Right atrium auricular region (tissue), 2 donors: ENCODE results near the gene PTPN22. TPM values are rescaled to one million over a fixed set of nuclear protein-coding genes. Genes with fewer than 3 reads are reported as not detected.
A peak's percentile ranks its signal among the peaks of the same experiment; 100 is the strongest.

Experiments used
- DNase-seq: peaks from one replicate; pipeline ENCODE4 v3.0.0-alpha.2; 2019; ENCODE audit warnings: low spot score
- H3K27ac ChIP-seq, 2 donors: fragments of 200-600 bp; sonication (generic); 1 replicate in 1 of 2; 2 replicates in 1 of 2; pipeline ENCODE4 v1.5.1; 2016 to 2019
- H3K27me3 ChIP-seq, 2 donors: fragments of 200-600 bp; sonication (generic); one replicate each; pipeline versions ENCODE4 v1.5.1 to v1.6.0; 2017 to 2019
- H3K36me3 ChIP-seq: fragments of 200-600 bp; sonication (generic); one replicate; pipeline ENCODE4 v1.5.1; 2016
- H3K4me1 ChIP-seq, 2 donors: fragments of 200-600 bp; sonication (generic); one replicate each; pipeline versions ENCODE4 v1.5.1 to v1.6.0; 2017 to 2019
- H3K4me3 ChIP-seq, 2 donors: fragments of 200-600 bp; sonication (generic); 1 replicate in 1 of 2; 2 replicates in 1 of 2; pipeline ENCODE4 v1.5.1; 2017 to 2019; ENCODE audit warnings: mild to moderate bottlenecking in 1 of 2, moderate library complexity in 1 of 2
- H3K9me3 ChIP-seq, 2 donors: fragments of 200-600 bp; sonication (generic); one replicate each; pipeline ENCODE4 v1.5.1; 2019
- total RNA-seq, 2 donors: library from RNA; depleted of rRNA; stranded (reverse); fragments of >200 nt; gene quantifications; one replicate each; pipeline ENCODE4 v1.1.0, GENCODE V29; 2016
- TF ChIP-seq, protein P1 (sequence below), 2 donors: fragments of 200-600 bp; sonication (generic); IDR thresholded peaks; one replicate each; pipeline ENCODE4 v1.5.1; 2019; ENCODE audit warnings: antibody characterized with exemption in 2 of 2

PTPN22 gene
- total RNA-seq, 2 donors from 2014 or later = 0.33 to 2.0 TPM

DNA sequence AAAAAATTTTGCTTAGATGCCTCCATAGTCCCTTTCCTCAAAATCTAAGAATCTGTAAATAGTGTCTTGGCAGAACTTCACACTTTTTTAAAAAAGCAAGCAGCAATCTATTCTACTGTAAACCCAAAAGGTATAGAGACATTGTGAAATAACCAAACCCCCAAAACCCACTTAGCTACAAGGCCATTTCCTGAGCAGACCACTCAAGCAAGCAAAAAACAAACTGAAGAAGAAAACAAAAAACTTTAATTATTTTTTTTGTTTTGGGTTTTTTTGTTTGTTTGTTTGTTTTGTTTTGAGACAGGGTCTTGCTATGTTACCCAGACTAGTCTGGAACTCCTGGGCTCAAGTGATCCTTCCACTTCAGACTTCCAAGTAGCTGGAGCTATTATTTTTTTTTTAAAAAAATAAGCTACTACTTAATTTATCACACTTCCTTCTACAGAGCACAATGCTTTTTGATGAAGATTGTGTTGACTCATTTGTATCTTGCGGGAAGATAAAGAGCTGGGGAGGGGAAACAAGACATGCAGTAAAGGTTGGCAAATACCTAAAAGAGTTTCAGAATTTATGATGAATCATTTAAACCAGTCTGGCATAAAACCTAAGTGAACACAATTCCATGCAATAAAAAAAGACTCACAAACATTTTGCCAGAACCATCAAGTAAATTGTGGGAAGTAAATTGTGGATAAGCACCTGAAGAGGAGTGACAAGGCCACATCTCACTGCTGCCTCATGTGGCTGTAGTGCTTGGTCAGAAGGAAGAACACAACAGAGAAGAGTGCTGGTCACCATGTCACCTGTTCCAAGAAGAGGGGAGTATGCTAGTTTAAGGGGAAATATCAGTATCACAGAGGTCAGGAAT, 2.7 kb upstream of the PTPN22 start:
- Histone ChIP-seq H3K36me3 (no peaks in the 10 kb centered on the region), H3K27ac (no peak overlapping the region), H3K4me1 (no peaks in the 10 kb centered on the region), H3K9me3 (no peaks in the 10 kb centered on the region), H3K27me3 (no peaks in the 10 kb centered on the region), H3K4me3 (no peak overlapping the region)
- no peak for DNase-seq
- TF ChIP-seq, protein P1, sequence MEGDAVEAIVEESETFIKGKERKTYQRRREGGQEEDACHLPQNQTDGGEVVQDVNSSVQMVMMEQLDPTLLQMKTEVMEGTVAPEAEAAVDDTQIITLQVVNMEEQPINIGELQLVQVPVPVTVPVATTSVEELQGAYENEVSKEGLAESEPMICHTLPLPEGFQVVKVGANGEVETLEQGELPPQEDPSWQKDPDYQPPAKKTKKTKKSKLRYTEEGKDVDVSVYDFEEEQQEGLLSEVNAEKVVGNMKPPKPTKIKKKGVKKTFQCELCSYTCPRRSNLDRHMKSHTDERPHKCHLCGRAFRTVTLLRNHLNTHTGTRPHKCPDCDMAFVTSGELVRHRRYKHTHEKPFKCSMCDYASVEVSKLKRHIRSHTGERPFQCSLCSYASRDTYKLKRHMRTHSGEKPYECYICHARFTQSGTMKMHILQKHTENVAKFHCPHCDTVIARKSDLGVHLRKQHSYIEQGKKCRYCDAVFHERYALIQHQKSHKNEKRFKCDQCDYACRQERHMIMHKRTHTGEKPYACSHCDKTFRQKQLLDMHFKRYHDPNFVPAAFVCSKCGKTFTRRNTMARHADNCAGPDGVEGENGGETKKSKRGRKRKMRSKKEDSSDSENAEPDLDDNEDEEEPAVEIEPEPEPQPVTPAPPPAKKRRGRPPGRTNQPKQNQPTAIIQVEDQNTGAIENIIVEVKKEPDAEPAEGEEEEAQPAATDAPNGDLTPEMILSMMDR (IDR thresholded peaks at IDR 0.05) = no peak

DNA sequence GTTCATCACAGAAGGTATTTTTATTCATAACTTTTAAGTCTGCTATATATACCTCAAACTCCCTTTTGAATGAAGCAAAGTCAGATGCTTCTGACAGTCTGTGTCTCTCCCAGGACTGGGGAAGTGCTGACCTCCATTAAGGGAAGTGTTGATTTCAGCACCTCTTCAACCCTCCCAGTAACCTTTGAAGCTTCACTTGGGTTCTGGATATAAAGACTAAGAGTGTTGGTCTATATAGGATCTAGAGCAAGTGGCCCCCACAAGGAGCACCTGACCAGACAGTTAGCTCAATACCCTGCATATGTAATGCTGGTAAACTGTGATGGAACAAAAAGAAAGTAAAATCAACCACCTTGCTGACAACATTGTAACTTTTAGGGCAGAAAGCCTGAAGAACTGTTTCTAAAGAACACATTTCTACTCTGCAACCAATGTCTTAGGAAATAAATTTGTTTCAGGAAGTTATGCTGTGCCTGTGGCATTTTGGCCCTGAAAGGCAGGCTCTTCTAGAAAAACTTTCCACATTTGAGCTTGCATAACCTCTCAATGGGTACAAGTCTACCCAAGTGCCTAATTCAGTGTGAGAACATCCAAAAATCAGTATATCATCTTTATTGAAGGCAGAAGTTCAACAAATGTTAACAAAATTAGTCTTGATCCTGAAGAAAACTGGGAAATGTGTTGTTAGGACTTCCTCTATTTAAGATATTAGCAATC, 865 bp upstream of the PTPN22 start:
- peak overlapping the region; percentile 7 to 36 for H3K27ac ChIP-seq
- TF ChIP-seq, protein P1 (IDR thresholded peaks at IDR 0.05) = no peak

DNA sequence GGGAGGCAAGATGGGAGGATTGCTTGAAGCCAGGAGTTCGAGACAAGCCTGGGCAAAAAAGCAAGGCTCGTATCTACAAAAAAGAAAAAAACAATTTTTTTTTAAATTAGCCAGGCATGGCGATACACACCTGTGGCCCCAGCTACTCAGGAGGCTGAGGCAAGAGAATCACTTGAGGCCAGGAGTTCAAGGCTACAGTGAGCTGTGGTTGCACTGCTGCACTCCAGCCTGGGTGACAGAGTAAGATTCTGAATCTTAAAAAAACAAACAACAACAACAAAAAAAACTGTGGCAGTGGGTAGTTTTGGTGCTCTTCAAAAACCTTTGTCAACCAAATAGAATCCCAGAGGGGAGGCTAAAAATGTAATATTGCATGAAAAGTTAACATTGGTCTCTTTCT, 734 bp downstream of the PTPN22 start:
- Histone ChIP-seq H3K4me3 (no peak overlapping the region), H3K4me1 (no peaks in the 10 kb centered on the region), H3K27me3 (no peaks in the 10 kb centered on the region), H3K36me3 (no peaks in the 10 kb centered on the region), H3K27ac (no peak overlapping the region), H3K9me3 (no peaks in the 10 kb centered on the region)
- TF ChIP-seq, protein P1 (IDR thresholded peaks at IDR 0.05) = no peak
- no peak for DNase-seq

More for the DNA sequence above, 865 bp upstream of the PTPN22 start:
- Histone ChIP-seq H3K36me3 (no peaks in the 10 kb centered on the region), H3K27me3 (no peaks in the 10 kb centered on the region), H3K4me3 (no peak overlapping the region), H3K9me3 (no peaks in the 10 kb centered on the region), H3K4me1 (no peaks in the 10 kb centered on the region)
- no peak for DNase-seq

DNA sequence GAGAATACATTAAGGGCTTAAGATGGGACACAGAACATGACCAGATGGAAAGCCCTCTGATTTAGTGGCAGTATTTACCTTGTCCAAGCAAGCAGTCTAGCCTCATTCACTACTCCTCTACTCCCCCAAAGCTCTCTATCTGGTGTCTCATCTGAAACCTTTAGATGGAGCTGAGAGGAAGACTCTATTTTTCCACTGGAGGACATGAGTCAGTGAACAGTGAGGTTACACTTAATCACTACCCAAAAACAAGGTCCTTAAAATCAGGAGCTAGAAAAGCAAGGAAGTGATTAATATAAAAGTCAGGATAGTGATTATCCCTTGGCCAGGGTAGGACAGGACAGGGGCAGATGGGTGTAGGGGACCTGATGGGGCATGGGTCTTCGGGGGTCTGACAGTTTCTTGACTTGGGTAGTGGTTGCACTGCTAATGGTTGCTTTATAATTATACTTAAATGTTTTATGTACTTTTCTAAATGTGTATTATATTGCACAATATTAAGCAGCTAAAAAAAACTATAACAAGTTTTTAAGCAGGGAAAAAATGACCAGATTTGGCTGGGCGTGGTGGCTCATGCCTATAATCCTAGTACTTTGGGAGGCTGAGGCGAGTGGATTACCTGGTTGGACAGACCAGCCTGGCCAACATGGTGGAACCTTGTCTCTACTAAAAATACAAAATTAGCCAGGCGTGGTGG, 3.0 kb downstream of the PTPN22 start:
- no peaks in the 10 kb centered on the region for H3K36me3 ChIP-seq
- no peaks in the 10 kb centered on the region for H3K27me3 ChIP-seq
- no peaks in the 10 kb centered on the region for H3K4me1 ChIP-seq
- DNase-seq = no peak
- no peaks in the 10 kb centered on the region for H3K9me3 ChIP-seq
- no peak overlapping the region for H3K27ac ChIP-seq
- TF ChIP-seq, protein P1 (IDR thresholded peaks at IDR 0.05) = no peak
- no peak overlapping the region for H3K4me3 ChIP-seq

DNA sequence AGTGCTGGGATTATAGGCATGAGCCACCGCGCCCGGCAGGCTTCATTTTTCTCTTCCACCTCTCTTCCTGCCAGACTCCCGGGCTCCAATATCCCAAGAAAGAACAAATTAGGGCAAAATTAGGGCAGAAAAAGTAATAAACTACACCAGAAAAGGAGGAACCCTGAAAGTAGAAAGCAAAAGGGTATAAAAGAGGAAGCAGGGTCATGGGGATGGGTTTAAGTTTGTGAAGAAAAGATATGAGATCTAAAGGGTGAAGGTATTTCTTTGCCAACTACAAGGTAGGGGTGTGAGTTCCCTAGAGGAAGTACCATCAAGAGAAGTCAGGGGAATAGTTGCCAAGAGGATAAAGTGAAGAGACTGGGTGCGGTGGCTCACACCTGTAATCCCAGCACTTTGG, 9.9 kb downstream of the PTPN22 start:
- Histone ChIP-seq H3K36me3 (no peaks in the 10 kb centered on the region), H3K4me1 (no peaks in the 10 kb centered on the region), H3K27ac (no peak overlapping the region), H3K27me3 (no peaks in the 10 kb centered on the region), H3K4me3 (no peak overlapping the region), H3K9me3 (no peaks in the 10 kb centered on the region)
- TF ChIP-seq, protein P1 (IDR thresholded peaks at IDR 0.05) = no peak
- DNase-seq = no peak
